AML-193 (cell line): ENCODE results near the gene SNX25.
A peak's percentile ranks its signal among the peaks of the same experiment; 100 is the strongest.
"Not testable (repeated sequence)": the region's sequence is repeated elsewhere in the genome, so short reads cannot be mapped to it uniquely, and the experiment has no call there.

Experiments used
- DNase-seq, 2 experiments: peaks; one replicate each; lab custom pipeline; 2025; lab: John Stamatoyannopoulos, UW

Gene SNX25

DNA sequence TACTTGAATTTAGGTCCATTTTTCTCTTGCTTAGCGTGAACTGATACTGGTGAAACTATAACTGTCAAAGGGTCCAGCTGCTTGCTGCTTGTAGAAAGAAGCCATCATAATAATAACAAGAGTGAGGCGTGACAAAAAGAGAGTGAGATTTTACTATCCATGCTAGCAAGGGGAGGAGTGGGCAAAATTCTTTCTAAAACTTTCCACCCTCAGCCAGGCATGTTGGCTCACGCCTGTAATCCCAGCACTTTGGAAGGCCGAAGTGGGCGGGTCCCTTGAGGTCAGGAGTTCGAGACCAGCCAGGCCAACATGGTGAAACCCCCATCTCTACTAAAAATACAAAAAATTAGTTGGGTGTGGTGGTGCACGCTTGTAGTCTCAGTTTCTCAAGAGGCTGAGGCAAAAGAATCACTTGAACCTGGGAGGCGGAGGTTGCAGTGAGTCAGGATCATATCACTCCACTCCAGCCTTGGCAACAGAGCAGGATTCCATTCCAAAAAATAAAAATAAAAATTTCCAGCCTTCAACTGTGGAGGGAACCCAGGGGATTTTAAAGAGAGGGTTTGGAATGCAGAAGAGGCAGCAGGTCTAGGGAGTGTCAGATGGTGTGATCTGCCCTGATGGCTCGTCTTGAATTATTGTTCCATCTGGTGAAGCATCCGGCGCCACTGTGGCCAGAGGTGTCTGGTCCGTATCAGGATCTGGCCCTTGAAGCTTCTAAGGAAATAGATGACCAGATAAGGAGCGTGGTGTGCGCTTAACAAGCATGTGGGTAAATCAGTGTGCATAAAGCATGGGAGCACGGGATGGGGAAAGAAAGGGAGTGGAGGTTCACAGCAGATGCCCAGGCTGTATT is 134.6 kb downstream of the SNX25 start:
- DNase-seq, result no peak

DNA sequence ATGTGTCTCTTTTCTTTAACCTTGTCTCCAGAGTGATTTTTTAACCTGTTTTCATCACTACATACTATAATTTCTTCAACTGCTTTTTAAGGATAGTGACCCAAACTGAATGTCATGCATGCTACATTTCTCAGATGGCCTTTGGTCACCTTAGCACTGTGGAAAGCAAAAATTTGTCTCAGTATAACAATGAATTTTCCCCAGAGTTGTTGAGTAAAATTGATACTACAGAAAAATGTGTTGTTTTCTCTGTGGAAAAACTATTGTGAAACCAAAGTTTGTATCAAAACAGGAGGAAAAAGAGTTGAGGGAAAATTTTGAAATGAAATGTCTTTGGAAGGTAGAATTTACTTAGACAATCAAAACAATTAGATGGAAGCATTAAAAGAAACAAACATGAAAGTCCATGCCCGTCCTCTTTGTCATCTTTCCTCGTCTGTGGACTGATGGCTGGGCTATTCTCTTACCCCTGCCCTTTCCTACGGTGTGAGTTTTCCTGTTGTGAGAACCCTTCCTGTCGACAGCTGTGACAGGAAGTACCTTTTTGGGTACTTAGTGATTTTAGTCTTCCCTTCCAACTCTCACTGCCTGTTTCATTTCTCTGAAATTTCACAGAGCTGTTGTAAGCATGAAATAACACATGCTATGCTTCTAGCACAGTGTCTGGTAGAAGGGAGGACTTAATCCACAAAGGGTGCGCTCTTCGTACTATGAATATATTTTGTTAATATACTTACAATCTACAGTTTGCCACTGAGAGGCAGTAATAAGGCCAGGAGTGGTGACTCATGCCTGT is 135.5 kb downstream of the SNX25 start:
- DNase-seq, result no peak

DNA sequence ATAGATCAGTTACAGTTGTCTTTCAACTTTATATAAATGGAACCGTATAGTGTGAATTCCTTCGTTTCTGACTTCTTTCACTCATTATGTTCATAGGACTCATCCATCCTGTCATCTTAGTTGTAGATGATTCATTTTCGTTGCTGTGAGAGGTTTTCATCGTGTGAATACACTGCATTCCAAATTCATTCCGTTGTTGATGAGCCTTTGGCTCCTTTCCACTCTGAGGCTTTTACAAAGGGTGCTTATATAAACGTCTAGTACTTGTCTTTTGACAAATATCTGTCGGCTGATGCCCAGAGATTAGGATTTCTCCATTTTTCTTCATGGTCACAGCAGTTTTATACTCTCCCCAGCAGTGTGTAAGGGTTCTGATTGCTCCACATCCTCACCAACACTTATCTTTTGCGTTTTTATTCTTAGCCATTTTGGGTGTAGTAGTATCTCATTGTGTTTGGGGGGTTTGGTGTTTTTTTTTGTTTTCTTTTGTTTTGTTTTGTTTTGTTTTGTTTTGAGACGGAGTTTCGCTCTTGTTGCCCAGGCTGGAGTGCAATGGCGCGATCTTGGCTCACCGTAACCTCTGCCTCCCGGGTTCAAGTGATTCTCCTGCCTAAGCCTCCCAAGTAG is 137.7 kb downstream of the SNX25 start:
- DNase-seq, result no peak

DNA sequence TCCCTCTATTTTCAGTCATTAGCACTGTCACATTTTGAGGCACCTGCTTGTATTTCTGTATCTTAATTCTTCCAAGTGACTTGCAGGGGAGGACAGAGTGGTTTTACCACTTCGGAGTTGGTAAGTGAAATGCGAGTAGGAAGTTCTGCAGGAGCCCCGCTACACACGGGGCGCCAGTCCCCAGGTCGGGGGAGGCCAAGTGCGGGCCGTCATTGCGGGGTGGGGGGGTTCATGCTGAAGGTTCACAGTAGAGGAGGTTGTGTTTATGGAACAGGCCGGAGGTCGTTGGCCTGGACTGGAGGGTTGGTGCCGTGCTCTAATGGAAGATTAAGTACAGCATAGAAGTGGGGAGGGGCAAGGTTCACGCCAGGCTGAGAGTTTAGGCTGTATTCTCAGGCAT is 142.3 kb downstream of the SNX25 start:
- no peak for DNase-seq

DNA sequence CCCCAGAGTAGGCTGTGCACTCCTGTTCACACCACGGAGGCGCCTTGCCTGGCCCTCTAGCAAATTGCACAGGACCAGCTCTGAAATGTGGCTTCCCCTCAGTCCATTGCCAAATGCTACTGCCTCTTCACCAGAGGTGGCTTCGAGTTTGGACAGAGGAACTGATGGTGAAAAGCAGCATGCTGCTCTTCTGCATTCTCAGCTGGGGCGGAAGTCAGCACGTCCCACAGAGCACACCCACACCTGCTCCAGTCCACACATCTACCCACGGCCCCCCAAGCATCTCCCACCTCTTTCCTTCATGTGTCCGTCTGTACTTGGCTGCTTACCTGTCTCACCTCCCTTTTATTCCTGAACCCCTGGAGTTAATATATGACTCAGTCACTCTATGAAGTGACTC is 142.8 kb downstream of the SNX25 start:
- no peak for DNase-seq

DNA sequence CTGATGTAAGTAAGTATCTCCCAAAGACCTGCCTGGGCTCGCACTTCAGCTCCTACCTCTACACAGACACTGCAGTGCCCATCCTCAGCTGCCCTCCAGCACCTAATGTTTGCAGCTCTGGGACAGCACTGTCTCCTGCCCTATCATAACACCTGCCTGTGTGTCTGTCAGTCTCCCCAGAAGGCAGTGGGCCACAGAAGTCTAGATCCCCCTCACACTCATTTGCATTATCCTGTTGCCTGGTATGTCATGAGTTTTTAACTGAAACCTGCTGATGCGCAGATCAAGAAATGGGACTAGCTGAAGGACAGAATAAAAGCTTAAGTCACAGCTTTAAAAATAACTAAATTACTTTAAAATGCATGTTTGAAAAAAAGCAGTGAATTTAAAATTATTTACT is 143.3 kb downstream of the SNX25 start:
- peak in 1 of 2 experiments; percentile 32 for DNase-seq

DNA sequence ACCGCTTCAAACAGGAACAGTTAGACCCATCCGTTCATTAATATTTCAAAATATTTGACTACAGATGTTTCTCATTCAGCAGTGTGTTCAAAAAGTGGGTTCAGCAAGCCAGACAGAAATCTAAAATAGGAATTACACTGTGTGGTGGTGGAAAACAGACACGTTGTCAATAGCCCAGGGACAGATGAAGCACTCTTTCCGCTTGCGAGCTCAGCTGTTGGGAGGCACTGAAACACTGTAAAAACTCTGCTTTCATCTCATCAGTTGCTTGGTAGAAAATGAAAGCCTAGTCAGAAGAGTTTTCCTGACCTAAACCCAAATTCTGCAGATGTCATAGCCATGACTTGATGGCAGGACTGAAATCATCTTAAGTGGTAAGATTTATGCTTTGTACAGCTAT is 147.8 kb downstream of the SNX25 start:
- no peak for DNase-seq

DNA sequence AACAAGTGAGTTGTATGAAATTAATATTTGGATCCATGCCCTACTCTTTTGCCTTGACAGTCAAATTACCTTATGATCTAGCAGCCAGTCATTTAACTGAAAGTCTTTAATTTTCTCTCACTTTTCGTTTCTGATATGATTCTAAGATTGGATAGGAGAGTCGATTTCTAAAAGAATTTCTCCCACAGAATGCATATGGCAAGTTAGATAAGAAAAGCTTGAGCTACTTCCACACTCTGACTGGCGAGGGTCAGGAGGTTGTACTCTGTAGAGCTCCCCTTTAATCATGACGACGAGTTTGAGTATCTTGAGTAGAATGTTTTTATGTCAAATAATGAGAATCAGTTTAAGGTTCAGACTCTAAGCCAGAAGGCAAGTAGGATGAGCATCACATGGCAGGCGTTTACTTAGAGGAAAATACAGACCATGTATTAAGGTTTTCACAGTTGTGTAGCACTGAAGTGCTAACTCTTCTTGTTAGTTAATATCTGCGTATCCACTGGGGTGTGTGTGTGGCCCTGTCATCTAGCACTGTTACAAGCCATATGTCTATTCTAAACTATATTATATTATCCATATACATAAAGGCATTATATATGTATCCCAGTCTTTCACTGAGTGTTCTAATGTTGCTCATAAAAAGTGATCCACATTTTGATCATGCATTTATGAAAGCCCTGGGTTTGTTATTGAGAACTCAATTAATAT is 148.5 kb downstream of the SNX25 start:
- DNase-seq, result no peak

DNA sequence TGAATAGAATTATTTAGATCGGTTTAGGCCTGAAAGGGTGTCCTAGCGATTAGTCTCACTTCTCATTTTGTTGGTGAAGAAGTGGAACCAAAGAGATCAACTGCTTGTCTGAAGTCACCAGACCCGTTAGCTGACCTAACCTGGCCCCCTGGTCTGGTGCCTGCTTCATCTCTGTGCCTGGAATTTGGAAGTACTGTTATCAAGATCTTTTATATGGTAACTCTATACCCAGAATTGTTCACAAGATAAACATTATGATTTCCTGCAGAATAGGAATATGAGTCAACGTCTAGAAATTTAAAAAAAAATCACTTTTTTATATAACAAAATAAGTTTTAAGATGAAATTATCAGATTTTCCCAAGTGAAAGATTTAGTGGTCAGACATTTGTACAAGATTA is 149.1 kb downstream of the SNX25 start:
- no peak for DNase-seq

DNA sequence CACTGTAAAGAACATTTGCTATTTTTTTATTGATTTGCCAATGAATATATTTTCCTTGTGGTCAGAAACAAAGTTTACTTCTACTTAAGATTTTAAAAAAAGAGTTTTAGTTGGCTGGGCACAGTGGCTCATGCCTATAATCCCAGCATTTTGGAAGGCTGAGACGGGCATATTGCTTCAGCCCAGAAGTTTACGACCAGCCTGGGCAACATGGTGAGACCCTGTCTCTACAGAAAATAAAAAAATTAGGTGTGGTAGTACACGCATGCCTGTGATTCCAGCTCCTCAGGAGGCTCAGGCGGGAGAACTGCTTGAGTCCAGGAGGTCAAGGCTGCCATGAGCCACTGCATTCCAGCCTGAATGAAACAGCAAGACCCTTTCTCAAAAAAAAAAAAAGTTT is 149.6 kb downstream of the SNX25 start:
- no peak for DNase-seq

DNA sequence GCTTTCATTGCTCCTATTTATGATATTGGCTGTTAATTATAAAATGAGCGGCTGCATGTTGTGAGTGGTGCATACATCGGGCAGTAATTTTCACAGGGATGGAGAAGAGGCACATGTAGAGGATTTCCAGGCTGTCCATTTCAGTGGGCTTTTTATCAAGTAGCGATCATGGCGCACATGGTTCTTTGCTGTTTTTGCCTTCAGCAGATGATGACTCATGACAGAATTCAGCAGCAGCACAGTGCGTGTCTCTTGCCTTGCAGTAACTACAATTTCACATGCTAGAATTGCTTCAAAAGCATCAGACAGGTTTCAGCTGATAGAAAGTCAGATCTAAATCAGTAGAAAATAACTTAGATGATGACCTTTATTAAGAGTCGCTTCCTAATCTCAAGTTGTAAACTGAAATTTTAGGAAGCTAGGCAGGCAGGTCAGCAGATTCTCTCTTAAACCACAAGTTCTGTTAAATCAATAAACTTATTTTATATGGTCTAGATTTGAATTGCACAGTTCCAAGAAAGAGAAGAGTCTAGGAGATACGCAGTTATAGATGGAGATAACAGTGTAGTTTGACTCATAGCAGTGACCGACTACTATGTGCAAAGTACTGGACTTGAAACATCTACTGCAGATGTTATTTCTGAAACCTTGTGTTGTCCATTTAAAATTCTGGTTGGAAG is 150.5 kb downstream of the SNX25 start:
- DNase-seq, result no peak

DNA sequence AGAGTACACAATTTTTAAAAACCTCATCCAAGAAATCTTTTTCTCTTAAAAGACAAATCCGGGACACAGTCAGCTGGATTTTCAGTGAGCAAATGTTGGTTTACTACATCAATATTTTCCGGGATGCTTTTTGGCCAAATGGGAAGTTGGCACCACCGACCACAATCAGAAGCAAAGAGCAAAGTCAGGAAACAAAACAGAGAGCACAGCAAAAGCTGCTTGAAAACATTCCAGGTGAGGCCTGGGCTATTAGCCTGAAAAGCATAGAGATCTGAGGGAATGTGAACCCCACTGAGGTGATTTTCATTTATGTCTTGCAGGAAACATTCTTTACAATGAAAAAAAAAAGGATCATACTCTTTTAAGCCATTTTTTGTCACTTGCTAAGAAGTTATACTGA is 152.5 kb downstream of the SNX25 start:
- no peak for DNase-seq

DNA sequence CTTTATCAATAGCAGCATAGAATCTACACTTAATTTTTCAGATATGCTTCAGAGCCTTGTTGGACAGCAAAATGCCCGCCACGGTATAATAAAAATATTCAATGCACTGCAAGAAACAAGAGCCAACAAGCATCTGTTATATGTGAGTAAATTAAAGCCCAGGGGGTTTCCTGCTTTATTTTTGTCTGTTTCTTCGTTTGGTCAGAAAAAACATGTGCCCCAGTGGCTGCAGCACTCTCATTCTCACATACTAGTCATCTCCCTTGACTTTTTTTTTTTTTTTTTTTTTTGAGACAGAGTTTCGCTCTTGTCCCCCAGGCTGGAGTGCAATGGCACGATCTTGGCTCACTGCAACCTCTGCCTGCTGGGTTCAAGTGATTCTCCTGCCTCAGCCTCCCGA is 153.2 kb downstream of the SNX25 start:
- not testable (repeated sequence) for DNase-seq

DNA sequence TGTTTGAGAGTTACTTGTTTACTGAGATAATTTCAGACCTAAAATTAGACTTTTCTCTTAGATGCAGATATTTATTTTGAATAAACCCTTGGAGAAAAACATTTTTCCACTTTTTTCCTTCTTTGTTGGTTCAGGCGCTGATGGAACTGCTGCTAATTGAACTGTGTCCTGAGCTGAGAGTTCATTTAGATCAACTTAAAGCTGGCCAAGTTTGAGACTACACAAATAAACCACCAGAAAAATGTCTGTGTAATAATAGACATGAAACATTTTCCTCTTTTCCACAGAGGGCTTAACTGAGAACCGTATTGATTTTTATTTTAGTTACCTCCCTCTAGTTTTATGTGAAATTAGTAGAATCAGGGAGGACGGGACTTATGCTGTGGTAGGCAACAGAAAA is 153.9 kb downstream of the SNX25 start:
- no peak for DNase-seq

DNA sequence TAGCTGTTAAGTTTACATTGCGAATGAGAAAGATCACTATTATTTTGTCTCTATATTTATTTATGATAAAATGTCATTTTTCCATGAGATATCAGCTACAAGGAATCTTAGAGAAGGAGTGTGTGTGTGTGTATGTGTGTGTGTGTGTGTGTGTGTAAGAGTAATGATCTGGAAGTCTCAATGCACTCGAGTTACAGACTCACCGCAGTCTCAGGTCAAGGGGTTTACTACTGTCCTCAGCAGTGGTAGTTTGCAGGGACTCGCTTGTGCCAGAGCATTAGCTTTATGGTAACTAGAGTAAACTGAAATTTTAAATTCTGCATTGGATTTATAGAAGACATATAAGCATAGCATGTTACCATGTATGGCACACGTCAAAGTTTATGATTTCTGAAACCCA is 155.5 kb downstream of the SNX25 start:
- no peak for DNase-seq

DNA sequence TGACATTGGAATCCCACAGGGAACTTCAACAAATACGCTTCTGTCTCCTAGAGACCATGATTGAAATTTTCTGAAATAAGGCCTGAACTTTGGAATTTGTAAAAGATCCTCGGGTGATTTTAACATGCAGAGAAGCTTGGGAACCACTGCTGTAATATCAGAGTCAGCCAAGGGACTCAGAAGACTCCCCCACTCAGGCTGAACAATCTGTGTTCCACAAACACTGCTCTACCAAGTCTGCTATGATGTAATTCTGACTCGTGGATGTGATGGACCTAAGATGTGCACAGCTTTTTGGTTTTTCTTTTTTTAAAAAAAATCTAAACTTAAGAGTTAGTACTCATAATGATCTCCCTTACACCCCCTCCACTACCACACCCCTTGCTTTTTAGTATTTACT is 160.3 kb downstream of the SNX25 start:
- no peak for DNase-seq

DNA sequence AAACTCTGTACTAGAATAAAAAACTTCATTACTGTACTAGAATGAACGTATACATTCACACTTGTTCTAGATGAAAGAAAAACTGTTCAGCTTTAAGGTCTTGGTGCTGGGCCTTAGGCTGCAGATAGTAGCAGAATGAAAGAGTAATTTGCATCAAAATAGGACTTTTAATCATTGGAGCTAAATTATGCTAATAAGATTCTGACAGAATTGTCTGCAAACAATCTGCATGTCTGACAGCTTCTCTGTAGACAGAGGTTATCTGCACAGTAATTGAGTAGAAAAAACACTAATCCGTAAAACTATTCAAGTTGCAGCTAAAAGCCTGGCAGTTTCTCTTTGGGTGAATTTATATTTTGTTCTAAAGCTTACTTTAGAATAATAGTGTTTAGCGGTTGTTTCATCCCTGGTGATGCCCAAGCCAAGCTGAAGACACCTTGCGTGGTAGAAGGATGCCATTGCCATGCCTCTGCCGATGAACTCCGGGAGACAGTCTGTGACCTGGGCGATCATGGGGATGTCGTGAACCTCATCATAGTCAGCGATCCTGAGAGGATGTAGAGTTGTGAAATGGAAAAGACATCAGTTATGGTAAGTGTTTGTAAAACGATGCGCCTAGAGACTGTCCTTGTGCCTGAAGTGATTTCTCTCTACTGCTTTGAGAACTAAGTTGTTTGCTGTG is 161.0 kb downstream of the SNX25 start:
- DNase-seq, result no peak

DNA sequence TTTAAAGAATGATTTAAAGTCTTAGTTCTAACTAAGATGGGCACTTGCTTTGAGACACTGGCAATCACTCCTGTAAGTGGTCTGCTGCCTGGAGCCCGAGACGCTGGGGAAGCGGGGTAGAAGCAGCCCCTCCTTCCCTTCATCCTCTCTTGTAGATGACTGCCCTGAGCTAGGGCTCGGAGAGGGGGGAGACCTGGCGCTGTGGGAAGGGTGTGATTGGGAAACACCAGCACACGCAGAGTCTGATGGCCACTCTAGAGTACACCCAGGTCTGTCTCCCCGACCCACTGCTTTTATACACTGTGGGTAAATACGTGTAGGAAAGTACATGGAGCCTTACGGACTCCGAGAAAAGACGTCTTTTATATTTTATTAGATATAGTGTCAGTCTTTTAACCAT is 162.3 kb downstream of the SNX25 start:
- DNase-seq, result no peak

DNA sequence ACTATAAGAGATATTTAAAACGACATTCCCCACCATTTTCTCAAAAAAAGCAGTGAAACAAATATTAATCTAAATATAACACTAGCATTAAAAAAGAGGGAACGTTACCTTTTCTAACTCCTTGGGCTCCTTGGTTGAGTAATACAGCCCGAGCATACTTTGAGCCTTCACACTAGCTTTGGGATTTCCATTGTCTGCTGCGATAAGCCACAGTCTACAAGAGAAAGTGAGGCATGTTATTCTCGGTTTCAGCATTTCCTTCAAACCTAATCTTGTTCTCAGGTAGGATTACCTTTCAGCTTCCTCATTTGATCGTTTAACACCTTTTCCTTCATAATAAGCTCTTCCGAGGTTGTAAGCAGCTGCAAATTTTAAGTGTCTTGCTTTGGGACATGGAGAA is 164.6 kb downstream of the SNX25 start:
- DNase-seq, result no peak

DNA sequence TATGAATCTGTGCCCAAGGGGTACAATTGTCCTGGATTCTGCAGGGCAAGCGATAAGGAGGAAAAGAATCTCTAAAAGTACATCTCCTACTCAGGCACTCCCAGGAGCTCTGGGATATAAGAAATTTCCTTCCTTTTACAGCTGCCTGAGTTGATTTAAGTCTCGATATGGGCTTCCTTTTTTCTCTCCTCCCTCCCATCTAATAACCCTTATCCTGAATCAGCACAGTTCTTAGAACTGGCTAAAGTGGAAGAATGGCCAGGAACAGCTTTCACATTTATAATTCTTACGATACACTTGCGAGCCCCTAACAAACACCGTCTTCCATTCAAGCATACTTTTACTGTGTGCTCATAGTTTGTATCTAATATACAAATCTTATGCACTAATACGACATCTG is 165.2 kb downstream of the SNX25 start:
- DNase-seq, result no peak

DNA sequence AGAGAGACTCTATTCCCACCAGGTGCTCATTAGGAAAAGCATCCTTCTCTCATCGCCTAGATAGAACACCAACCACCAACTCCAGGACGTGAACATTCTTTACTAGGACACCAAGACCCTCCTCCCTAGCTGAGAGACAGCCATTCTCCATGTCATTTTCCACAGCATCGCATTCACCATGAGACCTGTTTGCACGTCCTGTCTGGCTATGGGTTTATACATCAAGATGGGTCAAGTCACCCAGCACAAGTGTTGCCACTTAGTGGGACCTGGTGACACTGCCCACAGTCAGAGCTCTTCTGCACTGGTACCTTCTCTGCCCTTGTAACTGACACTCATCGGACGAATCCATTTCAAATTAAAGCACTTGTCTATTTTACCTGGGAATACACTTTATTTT is 168.9 kb downstream of the SNX25 start:
- no peak for DNase-seq
